ENCODE data around the gene AGAP2.

AGAP2 gene

DNA sequence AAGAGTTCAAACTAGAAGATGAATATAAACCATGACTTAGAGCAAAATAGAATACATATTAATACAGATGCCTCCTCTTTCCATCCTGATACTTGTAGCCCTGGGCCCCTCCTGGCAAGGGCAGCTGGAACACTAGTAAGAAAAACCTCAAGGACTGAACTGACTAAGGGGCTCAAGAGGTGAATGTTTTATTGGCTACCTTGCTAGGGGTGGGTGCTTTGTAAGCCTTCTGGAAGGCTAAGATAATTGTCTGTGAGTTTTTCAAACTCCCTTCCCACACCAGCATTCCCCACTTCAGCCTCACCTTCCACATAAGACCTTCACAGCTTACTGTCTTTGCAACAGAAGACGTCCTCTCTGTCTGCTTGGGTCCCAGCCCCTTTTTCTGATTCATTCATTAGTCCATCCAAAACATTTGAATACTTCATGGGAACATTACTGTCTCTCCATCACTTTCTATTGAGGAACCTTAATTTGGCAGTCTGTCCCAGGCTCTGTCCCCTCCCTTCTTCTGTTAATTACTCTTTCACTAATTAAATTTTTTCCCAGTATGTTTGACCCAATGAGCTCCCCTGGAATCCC lies 15.3 kb upstream of the AGAP2 start:
- no peak for DNase-seq (ENCODE audit: low spot score)

DNA sequence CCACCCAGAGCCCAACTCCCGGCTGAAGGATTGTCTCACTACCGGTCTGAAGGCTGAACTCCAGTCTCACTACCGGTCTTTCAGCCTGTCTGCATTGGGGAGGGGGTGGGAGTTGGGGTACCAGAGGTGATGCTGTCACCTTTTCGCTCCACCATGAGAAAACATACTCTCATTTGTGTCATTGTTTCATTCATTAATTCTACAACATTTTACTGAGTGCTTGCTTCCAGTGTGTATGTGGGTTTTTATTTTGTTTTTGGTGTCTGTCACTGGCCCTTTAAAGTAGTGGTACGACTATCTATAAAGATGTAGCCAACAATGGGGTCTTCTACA lies 14.1 kb upstream of the AGAP2 start:
- DNase-seq (ENCODE audit: low spot score): no peak

DNA sequence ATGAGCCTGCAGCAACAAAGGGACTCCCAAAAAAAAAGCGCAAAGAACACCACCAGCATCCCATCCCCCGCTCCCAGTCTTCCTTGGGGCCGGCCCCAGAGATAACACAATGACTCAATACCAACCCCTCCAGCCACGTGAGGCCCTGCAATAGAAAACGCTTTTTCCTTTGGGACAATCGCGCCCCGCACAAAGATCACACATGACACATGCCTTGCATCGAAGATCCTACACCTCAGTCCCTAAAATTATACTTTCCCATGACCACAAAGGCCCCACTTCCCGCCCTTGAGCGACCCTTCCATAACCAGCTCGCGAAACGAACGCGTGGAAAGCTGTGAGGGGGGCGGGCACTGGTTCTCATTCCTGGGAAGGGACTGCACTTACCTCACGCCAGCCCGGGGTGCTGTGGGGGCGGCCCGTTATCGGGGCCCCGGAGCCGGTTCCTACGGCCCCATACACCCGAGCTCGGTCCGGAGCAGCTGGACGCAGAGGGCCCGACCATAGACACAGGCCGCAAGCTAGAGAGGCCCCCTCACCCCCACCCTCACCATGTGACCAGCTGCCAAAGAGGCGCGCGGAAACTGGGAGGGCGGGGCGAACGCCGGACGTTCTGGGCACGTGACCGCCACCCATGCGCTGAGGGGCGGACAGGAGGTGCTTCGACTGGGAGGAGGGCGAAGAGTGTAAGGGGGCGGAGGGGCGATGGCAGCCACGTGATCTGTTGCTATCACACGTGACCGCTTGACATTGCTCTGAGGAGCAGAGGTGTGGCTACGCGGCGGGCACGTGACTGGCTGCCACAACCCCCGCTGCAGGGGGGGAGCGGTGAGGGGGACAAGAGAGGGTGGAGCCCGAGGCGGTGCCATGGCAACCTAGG lies 13.5 kb upstream of the AGAP2 start, which contains the start of gene CDK4:
Gene CDK4, minus strand, starts transcription at position 523 of the 880 bp plus-strand sequence. CDS start 593 bp downstream, outside the sequence.
- peak; percentile 96 for DNase-seq (ENCODE audit: low spot score)

DNA sequence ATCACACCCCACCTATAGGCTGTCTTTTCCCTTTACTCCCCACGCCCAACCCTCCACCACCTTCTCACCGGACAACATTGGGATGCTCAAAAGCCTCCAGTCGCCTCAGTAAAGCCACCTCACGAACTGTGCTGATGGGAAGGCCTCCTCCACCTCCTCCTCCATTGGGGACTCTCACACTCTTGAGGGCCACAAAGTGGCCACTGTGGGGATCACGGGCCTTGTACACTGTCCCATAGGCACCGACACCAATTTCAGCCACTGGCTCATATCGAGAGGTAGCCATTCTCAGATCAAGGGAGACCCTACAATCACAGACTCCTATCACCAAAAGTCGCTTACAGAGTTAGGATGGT lies 12.9 kb upstream of the AGAP2 start:
- no peak for DNase-seq (ENCODE audit: low spot score)

DNA sequence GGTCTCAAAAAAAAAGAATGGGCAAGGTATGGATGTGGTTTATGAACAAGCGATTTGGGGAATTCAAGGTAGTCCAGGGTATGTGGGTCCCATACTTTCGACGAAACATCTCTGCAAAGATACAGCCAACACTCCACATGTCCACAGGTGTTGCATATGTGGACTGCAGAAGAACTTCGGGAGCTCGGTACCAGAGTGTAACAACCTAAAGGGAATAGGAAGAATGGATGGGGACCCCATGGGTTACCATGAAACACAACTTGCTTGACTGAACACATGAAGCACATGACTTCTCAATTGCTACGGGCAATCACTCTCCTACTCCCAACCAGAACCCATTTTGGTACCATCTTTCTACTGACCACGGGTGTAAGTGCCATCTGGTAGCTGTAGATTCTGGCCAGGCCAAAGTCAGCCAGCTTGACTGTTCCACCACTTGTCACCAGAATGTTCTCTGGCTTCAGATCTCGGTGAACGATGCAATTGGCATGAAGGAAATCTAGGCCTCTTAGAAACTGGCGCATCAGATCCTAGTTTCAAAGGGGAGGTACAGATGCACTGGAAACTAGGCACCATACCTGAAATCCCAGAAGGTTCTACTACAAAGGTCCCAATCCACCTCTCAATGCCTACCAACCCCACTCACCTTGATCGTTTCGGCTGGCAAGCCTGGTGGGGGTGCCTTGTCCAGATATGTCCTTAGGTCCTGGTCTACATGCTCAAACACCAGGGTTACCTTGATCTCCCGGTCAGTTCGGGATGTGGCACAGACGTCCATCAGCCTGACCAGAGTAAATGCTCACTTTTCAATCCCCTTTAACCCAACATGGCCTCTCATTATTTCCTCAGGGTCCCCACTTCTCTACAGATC lies 12.3 kb upstream of the AGAP2 start:
- DNase-seq (ENCODE audit: low spot score): no peak

DNA sequence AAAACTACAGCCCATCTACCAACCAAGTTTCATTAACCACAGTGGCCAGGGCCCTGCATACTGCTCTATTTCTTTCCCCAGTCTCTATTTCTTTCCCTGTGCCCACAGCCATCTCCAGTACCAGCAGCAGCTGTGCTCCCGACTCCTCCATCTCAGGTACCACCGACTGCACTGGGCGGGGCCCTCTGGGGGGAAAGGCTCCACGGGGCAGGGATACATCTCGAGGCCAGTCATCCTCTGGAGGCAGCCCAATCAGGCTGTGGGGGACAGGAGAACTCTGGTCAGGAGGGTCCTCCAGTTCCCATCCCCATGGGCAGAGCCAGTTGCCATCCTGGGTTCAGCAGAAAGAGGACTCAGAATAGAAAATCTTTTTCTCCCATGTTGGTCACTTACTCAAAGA lies 10.5 kb upstream of the AGAP2 start:
- no peak for DNase-seq (ENCODE audit: low spot score)

DNA sequence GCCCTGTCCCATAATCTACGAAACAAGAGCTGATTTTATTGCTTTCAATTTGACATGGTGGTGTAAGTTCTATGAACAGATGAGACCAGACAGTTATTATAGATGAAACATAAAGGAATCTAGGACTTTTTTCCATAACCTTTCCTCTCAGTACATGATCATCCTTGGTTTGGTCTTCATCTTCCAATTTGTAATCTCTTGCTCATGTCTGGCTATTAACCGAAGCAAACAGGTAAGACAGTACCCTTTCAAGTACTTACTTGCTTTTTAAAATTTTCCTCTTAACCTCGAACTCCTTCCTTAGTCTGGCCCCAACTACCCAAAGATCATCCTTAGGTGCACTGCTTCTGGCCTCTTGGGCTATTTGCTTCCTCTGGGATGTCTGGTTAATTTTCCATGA lies 7.5 kb upstream of the AGAP2 start:
- DNase-seq (ENCODE audit: low spot score): no peak

DNA sequence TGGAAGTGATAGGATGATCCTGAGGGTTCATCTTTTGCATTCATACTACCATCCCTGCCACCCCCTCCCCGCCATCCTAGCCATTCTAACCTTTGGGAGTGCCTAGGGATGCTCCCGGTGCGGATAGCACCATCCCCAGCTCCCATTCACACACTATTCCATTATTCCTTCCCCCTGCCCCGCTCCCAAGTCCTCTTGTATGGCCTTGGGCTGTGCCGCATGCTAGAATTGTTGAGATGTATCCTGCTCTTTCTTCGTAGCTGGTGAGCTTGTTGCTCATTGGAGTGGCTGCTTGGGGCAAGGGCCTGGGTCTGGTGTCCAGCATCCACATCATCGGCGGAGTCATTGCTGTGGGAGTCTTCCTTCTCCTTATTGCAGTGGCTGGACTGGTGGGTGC lies 6.9 kb upstream of the AGAP2 start:
- DNase-seq (ENCODE audit: low spot score): no peak

DNA sequence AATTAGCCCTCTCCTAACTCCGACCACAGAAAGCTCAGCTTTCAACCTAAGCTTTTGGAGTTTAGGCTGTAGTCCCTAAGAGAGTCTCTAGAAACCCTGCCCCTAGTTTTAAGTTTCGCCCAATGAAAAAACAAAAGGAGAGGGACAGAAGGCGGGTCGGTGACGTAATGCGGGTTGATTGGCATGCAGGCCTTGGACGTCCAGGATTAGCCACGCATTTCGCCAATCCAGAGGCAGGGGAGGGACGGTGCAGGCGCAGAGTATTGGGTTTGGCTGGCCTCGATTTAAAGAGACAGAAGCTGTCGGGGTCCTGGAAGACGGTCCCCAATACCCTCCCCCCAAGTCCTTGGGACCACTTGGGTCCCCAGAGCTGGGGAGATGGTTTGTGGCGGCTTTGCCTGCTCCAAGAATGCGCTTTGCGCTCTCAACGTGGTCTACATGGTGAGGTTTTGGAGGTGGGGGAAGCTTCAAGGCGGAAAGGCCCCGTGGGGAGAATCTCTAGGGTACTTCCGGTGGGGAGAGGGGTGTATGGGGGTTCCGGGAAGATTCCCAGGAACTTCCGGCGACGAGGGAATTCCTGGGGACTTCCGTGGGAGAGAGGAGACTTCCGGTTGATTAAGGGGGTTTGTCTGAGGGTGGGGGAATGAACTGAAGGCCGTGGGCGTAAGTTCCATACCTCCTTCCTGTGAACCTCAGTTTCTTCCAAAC lies 6.4 kb upstream of the AGAP2 start, which contains the start of gene TSPAN31:
Gene TSPAN31, plus strand, starts transcription at position 263 of the 708 bp plus-strand sequence. Its CDS starts 116 bp downstream, at position 379.
- DNase-seq (ENCODE audit: low spot score): peak; percentile 86

DNA sequence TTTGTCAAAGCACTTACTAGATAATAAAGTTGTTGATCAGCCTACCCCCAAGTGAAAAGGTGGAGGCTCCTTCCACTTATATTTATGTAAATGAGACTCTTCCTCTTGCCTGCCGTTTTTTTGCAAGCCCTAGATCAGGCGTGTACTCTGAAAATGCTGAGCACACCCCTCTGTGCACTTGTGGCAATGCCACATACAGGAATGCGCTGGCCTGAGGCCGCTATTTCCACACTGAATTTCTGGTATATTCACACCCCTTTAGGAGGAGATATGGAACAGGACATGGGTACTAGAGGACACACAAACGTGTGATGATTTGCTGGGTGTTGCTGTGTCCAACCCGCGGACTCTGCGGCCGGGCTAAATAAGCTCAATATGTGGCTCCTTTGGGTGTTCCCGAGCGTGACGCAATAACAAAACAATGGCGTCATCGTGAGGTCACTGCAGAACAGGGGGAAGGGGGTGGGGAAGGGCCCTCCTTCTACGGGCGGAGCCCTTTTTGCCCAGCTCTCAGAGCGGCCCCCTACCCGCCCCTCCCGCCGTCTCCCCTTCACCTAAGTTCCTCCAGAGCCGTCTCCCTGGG lies 5.7 kb upstream of the AGAP2 start:
- DNase-seq (ENCODE audit: low spot score): peak; percentile 71

DNA sequence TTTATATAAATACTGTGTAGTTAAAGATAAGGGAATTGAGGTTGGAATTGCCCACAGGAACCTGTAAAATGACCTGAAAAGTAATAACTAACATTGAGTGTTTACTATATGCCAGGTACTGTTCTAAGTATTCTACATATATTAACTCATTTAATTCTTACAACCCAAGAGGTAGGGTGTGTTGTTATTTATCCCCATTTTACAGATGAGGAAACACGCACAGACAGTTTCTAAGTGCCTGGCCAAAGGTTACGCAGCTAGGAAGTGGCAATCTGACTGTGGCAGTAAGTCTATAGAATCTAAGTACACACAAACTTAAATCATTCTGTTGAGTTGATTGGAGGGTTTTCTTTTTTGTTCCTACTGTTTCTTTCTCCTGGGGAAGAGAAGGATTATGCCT lies 5.2 kb upstream of the AGAP2 start:
- DNase-seq (ENCODE audit: low spot score): no peak

DNA sequence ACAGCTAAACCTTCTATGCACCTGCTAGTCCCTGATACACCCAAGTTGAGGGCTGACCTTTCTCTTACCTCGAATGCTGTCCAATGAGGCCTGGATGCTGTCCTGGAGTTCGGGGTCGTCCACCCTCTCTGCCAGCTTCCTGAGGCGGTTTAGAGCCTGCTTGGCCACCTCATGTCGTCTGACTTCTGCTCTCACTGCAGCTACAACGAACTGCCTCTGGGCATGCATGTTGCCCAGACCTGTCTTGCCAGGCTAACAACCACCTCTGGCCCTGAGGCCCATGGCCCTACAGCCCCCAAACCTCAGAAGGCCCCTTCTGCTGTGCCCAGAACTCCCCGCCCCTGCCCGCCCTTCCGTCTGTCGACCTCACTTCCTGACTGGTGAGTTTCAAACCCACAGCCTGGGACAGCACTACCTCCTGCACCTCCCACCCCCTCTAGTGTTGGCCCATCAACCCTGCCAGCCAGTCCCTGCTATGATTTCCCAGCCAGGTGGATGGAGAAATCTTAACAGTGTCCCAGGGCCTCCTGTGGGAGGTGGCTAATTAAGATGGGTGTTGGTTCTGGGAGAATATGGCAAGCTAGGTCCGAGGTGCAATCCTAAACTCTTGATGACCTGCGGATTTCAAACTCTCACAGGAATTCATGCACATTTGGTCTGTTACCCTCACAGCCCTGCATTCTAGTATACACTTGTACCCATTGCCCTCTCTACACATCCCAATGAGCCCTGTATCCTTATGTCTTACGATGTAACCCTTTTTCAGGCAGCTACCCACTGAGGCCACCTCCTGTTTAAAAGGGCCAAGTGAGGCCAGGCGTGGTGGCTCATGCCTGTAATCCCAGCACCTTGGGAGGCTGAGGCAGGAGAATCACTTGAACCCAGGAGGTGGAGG lies 3.5 kb upstream of the AGAP2 start:
- no peak for DNase-seq (ENCODE audit: low spot score)

DNA sequence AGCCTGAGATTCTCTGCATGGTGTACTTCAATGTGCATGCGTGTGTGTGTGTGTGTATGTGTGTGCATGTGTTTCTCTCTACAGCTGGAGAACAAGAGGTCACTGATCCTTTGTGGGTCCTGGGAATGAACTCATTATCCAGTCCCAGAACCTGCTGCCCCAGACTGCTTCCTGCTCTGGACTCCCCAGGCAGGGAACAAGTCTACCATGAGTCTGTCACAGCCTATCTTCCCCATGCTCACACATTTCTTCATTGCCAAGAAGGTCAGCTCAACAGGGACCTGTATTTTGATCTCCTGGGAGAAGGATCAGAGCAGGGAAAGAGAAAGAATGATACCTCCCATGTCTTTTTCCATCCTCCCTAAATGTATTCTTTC lies 2.9 kb upstream of the AGAP2 start:
- no peak for DNase-seq (ENCODE audit: low spot score)

DNA sequence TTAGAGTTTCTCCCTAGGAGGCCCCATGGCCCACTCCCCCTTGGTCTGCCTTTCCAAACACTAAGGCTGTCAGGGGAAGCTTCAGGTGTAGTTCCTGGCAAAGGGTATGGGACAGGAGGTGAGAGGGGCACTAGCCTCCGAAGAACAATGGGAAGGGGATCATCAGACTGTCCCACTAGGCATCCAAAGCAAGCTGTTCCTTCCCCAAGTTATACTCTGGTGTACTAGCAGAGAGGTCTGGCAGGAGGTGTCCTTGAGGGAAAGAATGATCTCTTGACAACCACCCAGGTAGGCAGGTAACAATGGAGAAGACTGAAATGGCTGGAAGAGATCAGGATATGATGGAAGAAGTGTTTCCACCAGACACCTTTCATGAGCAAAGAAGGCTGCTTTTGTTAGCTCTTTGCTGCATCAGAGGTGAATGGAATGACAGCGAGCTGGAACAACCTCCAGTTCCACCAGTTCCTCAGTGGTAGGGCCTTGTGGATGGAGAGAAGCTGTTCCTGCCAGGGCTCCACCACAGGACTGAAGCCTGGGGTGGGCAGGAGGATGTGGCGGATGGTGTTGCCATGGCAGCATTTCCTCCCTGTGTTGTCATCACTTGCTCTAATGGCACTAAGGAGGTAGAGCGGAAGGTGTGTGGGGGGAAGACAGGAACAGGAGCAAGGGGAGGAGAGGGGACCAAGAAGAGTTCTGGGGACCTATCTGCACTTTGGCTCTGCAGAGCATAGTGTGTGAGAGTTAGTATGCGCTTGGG lies 2.3 kb upstream of the AGAP2 start:
- no peak for DNase-seq (ENCODE audit: low spot score)

DNA sequence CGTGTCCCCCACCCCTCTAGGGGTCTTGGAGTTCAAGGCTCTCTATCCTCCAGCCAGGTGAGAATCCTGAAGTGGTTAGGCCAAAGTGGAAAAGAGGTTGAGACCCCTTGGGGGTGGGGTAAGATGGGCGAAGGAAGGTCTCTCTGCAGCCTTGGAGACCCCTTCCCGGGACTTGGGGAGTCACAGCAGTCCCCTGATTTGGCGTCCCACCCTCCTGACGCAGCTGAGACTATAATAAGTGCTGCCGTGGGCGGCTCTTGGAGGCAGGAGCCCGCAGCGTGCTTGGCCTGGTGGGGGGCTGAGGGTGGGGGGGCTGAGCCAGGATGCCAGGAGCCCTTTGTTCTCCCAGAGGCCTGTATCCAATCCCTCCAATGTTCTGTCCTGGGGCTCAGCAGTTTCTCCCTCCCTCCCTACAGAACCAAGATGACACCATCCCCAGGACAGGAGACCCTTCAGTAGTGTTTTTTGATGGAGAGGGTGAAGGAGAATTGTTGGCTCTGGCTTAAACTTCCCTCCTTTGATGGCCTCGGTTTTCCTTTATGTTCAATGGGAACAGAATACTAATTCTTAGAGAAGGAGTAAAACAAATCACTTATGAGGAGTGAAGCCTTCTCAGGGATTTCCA lies 1.5 kb upstream of the AGAP2 start:
- DNase-seq (ENCODE audit: low spot score): no peak

DNA sequence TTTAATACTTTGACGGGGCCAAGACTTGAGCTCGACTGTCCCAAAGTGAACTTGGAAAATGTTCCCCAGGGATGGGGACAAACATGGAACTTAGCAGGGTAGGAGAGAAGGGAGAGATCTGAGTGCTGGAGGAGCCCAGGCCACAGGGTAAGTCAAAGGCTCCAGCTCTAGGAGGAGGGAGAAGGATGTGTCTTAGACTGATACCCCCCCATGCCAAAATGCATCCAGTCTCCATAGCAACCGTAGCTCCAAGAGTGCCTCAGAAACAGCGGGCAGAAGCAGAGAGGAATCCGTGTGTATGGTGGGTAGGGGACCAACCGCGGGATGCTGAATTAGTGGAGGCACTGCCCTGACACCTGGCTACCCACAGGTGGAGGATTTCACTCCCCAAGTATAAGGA lies 845 bp upstream of the AGAP2 start:
- DNase-seq (ENCODE audit: low spot score): no peak

DNA sequence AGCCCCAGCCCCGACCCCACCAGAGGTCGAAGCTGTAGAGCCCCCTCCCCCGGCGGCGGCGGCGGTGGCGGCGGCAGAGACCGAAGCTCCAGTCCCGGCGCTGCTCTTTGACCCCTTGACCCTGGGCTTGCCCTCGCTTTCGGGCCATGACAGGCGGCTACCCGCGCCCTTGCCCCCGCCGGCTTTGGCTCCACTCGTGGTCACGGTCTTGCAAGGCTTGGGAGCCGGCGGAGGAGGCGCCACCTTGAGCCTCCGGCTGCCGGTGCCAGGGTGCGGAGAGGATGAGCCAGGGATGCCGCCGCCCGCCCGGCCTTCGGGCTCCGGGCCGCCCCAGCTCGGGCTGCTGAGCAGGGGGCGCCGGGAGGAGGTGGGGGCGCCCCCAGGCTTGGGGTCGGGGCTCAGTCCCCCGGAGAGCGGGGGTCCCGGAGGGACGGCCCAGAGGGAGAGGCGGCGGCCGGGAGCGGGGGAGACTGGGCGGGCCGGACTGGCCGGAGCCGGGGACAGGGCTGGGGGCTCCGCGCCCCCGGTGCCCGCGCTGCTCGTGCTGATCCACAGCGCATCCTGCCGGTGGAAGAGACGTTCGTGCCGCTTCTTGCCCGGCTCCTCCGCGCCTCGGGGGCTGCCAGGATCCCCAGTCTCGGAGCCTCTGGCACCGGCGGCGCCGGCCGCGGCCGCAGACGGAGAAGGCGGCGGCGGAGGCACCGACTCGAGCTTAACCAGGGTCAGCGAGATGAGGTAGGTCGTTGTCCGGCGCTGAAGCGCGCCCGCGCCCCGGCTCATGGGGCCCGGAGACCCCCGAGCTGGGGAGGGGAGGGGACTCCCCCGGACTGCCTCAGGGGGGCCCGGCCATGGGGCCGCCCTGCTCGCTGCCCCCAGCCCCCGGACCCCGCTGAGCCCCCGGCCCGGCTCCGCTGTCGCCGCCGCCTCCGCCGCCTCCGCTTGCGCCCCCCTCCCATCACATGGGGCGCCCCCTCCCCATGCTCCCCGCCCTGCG lies 778 bp downstream of the AGAP2 start:
- peak; percentile 78 for DNase-seq (ENCODE audit: low spot score)

DNA sequence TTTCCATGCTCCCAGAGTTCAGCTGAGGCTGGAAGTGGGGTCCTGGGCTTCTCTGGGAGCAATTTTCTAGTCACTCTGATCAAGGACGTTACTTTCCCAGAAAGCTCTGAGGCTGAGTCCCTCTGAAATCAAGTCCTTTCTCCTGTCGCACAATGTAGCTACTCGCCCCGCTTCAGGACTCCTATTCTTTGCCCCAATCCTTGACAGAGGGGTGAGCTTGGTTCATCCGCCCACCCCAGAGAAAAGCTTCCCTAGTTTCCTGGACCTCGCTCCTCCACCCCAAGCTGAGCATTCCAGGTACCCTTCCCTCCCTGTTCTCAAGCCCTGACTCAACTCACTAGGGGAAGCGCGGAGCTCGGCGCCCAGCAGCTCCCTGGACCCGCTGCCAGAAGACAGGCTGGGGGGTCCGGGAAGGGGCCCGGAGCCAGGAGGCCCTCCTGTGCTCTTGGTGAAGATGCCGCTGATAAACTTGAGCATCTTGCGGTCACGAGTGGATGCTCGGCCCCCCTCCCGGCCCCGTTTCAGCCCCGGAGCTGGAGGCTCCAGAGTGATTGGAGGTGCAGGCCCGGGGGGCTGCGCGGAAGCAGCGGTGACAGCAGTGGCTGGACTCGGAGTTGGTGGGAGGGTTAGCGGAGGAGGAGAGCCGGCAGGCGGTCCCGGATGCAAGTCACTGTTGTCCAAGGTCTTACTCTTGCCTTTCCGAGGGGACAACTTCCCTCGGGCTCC lies 1.6 kb downstream of the AGAP2 start:
- no peak for DNase-seq (ENCODE audit: low spot score)
